Endothelial cell of hepatic sinusoid (primary cell): ENCODE measurements around the gene LARP1.

ENCODE experiments used
- in situ Hi-C: cut with HindIII; loops from 2 replicates; pipeline ENCODE4 v1.10.0; 2017; ENCODE audit warnings: low sequenced_read_pairs

The LARP1 gene

GRCh38 chr5:154759868-154760267 is 4.7 kb downstream of the LARP1 start:
- in situ Hi-C loops: loop anchor here (10.0 kb wide), 1 partner anchor 115 kb away; no protein-coding TSS in a partner anchor

DNA sequence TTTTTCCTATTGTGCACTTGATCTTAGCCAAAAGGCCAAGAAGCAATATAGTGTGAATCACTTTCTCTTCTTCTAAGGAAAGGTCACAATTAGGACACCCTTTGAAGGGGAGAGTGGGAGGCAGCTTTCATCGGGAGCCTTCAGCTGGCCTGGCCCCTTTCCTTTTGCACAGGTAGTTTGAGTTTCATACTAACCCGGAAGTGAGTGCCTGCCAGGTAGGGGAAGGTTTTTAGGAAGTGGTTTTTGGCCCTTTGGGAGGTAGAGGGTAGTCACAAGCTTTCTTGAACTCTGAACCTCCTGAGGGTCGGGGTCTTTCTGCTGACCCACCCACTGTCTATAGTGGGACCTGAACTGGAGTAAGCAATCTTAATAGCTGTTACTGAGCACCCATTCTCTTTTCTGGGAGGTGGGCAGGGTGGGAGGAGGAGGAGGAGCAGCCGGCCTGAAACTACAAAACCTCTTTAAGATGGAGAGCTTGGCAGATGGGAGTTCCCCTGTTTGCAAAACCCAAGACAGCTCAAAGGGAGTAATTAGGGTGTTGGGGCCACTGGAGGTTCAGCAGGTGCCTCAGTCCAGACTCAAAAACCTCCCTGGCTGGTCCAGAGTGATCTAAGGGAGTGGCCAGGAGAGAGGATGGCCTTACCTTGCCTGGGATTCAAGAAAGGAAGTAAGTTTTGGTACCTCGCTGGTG is 6.0 kb downstream of the LARP1 start:
- in situ Hi-C loops: loop anchor here (10.0 kb wide), 1 partner anchor 116 kb away; no protein-coding TSS in a partner anchor

- in situ Hi-C loops: loop anchor here (10.0 kb wide), 1 partner anchor 117 kb away; no protein-coding TSS in a partner anchor
Measured at GRCh38 chr5:154762261-154762660, 7.1 kb downstream of the LARP1 start.

- in situ Hi-C loops: loop anchor here (10.0 kb wide), 1 partner anchor 118 kb away; no protein-coding TSS in a partner anchor
Measured at GRCh38 chr5:154762700-154763099, 7.5 kb downstream of the LARP1 start.

- in situ Hi-C loops: loop anchor here (10.0 kb wide), 1 partner anchor 120 kb away; no protein-coding TSS in a partner anchor
Measured at GRCh38 chr5:154764967-154765366, 9.8 kb downstream of the LARP1 start.

DNA sequence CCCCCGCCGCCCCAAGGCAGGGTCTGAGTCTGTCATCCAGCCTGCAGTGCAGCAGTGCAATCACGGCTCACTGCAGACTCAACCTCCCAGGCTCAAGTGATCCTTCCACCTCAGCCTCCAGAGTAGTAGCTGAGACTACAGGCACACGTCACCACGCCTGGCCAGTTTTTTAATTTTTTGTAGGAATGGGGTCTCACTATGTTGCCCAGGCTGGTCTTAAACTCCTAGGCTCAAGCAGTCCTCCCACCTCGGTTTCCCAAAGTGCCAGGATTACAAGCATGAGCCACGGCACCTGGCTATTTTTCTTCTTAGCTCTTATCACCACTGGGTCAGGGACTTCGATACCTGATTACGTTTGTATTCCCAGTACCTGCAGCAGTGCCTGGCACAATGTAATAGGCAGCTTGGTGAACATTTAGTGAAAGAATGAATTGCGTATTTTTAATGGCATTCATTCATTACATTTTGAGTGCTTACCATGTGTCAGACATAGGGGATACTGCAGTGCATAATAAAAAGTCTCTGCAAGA is 10.3 kb downstream of the LARP1 start:
- in situ Hi-C loops: loop anchor here (10.0 kb wide), 1 partner anchor 121 kb away; no protein-coding TSS in a partner anchor

DNA sequence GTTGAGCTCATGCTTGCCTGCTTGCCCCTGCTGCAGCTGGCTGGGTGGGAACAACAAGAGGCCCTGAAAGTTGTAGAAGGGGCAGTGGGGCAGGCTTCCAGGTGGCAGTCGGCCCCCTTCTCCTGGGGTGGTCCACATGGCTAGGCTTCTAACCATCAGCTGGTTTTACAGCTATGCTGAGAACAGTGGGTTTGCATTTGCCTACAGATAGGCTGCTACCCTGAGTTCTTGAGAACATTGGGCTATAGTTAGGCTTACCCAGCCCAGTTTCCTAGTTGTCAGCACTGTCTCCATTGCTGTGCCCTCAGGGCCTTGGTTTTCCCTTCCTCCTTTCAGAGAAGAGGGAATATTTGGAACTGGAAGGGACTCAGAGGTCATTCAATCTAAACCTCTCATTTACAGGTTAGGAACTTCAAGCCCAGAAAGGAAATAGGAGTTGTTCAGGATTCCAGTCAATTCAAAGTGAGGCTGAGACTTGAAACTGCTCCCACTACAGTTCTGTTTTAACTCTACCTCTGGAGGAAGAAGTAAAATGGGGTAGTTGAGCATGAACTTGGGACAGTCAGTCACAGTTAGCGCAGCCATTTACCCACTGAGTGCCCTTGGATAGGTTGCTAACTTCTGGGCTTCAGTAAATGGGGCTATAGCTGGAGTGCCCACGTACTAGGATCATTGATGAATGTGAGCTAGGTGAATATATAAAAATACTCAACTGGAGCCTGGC is 11.5 kb downstream of the LARP1 start:
- in situ Hi-C loops: loop anchor here (10.0 kb wide), 1 partner anchor 122 kb away; no protein-coding TSS in a partner anchor

GRCh38 chr5:154767576-154767975 is 12.4 kb downstream of the LARP1 start:
- in situ Hi-C loops: loop anchor here (10.0 kb wide), 1 partner anchor 123 kb away; no protein-coding TSS in a partner anchor

DNA sequence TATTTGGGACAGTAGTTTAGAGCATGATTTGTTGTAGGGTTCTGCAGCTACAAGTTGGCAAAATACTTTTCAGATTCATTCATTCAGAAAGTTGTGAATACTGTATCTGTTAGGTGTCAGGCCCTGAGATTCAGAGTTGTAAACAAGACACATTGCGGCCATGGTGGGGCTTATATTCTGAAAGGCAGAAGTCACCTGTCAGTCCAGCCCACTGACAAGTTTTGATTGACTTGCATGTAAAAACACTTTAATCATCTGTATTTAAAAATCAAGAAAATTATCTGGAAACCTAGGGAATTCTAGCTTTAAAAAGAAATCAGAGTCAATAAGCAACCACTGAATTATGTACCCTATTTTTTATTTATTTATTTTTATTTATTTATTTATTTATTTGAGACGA is 13.0 kb downstream of the LARP1 start:
- in situ Hi-C loops: loop anchor here (10.0 kb wide), 1 partner anchor 123 kb away; no protein-coding TSS in a partner anchor

GRCh38 chr5:154770111-154770510 is 14.9 kb downstream of the LARP1 start:
- in situ Hi-C loops: no loop called here

- in situ Hi-C loops: no loop called here
Measured at GRCh38 chr5:154771383-154771901, 16.3 kb downstream of the LARP1 start.

DNA sequence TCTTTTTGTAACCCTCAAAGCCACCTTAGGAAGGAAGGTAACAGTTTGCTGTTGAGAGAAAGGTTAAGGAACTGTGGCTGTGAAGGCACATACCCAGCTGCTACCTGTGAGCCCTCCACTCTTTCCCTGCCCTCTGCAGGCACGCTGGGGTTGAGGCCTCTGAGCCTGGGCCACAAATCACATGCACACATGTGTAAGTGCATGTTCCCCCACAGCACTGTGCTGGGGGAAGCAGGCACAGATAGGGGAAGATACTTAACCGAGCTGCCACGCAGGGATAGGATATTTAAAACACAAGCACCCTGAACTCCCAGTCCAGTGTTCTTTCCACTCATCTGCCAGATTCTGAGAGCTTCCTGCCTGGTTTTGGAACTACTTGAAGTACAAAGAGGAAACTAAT is 18.1 kb downstream of the LARP1 start:
- in situ Hi-C loops: no loop called here

DNA sequence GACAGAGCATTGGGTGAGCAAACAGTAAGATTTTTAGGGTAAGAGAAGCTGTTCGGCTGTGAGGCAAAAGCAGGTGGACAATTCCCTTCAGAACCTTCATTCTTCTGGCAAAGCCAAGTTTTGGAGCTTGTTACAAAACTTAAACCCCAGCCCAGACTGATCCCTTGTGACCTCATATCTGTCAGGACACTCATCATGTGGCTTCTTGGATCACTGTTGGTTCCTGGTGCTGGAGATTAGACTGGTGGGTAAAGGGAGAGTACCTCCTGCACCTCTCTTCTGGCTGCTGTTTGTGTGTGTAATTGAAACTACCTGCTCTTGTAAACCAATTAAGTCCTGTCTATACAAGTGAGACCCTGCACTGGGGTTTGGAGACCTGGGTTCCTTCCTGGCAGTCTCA is 21.0 kb downstream of the LARP1 start:
- in situ Hi-C loops: no loop called here

DNA sequence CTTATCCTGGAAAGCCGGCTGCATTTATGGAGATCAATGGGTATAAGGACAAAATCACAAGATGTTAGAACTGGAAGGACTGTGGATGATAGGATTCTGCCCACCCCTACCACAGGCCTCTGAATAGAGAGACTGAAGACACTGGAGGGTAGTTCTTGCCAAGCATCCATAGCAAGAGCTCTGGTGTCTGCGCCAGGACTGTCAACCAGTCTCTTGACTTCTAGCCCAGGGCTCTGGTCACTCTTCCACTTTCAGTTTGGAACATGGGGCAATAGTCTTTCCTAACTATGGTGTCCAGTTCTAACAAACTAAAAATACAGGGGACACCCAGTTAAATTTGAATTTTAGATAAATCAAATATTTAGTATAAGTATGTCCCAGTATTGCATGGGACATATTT is 23.4 kb downstream of the LARP1 start:
- in situ Hi-C loops: no loop called here

DNA sequence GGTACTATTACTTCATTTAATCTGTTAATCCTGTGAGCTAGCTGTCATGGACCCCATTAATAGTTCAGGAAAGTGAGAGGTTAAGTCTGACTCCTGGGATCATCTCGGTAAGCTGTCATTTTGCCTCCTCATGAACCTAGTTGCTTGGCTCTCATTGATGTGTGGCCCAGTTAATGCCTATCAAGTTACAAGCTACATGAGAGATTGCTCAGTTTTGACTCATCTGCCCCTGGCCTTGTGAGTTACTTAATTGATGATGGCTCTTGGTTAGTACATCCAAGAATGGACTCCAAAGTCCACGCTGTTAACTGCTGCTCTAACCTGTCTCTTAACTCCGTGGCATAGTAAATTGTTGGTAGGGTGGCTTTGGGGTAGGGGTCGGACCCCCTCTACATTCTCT is 23.9 kb downstream of the LARP1 start:
- in situ Hi-C loops: no loop called here

DNA sequence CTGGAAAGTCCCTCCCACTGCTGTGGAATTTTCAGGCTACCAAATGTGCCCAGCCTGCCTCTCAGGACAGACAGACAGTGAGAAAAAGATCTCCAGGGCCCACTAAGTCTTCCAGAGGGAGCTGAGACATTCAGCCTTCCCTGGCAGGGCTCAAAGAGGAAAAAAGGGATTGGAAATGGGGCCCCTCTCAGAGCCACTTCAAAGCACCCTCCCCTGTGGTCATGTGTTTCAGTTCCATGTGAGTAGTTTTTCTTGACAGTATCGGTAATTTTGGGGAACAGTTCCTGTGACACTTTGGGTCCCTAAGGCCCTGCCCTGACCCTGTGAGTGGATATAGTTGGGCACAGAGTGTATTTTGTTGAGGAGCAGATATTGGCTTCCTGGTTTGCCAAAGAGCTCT is 25.0 kb downstream of the LARP1 start:
- in situ Hi-C loops: no loop called here

- in situ Hi-C loops: no loop called here
Measured at GRCh38 chr5:154782326-154782725, 27.1 kb downstream of the LARP1 start.

DNA sequence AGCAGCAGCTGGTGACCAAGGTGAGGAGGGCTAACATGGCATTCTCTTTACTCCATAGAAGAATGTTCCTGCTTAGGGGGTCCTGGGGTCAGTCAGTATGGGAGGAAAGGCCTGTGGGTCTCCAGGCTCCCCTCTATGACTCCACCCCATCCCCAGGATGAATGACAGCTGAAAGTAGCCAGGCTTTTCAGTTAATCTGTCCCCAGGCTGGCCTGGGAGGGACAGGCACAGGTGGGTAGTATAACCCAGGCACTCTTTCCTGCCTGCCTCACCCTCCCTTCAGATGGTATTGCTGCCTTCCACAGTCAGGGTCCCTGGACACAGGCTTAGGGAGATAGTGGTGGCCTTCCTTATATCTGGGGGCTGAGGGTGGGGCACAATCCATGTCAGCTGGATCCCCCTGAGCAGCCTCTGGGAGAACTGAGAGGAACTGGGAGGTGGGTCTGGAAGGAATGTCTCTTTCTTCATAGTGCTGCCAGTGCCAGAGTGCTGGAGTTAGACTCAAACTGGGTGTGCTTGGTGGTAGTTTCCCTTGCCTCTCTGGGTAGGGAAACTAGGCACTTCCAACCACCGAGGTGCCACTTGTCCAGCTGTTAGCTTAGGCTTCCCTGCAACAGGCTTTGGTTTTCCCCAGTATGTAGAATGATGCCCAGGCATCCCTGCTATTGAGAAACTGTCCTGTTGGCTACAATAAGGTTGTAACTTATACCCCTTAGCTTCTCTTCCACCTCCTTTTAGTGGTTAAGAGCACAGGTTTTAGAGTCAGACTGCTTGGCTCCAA is 27.8 kb downstream of the LARP1 start:
- in situ Hi-C loops: no loop called here

GRCh38 chr5:154783774-154784460 is 28.7 kb downstream of the LARP1 start:
- in situ Hi-C loops: no loop called here

DNA sequence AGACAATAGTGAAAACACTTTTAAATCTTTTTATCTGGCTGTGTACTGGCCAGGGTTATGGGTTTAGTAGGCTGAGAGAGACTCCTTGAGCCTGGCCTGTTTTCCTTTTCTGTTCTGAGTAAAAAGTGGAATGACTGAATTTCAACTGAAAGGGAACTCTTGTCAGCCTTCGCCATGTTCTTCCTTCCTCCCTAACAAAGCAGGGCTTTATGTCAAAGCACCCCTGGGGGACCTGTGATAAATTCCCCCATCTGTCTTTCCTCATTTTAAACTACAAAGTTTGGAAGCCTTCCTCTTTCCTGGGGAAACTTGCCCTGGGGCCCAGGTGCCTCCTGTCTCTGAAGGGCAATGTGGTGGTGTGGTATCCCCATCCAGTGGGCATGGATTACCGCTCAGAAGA is 29.7 kb downstream of the LARP1 start:
- in situ Hi-C loops: no loop called here
